Measurements from ENCODE around the gene CNTN4.

DNA sequence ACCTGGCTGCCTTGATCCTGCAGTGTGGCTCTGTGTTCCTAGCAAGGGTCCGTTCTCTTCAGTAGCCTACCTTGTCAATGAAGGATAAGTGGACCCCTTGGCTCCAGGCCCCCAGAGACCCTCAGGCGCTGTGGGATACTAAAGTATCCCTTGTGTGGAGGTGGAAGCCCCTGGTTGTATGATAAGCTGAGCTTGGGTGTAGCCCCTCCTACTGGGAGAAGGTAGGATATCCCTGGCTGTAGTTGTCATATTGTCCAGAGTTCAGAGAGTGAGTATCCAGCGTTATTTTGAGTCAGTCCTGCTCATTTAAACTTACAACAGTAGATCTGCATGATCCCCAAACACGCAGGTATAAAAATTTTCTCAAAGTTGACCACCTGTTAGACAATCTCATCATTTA, 496.8 kb downstream of the CNTN4 start:
- TF ChIP-seq, protein P1, sequence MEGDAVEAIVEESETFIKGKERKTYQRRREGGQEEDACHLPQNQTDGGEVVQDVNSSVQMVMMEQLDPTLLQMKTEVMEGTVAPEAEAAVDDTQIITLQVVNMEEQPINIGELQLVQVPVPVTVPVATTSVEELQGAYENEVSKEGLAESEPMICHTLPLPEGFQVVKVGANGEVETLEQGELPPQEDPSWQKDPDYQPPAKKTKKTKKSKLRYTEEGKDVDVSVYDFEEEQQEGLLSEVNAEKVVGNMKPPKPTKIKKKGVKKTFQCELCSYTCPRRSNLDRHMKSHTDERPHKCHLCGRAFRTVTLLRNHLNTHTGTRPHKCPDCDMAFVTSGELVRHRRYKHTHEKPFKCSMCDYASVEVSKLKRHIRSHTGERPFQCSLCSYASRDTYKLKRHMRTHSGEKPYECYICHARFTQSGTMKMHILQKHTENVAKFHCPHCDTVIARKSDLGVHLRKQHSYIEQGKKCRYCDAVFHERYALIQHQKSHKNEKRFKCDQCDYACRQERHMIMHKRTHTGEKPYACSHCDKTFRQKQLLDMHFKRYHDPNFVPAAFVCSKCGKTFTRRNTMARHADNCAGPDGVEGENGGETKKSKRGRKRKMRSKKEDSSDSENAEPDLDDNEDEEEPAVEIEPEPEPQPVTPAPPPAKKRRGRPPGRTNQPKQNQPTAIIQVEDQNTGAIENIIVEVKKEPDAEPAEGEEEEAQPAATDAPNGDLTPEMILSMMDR (IDR thresholded peaks at IDR 0.05) = no peak
- no peak for TF ChIP-seq POLR2A (IDR thresholded peaks at IDR 0.05)
- no peak for TF ChIP-seq POLR2AphosphoS5 (IDR thresholded peaks at IDR 0.05)

All from gastroesophageal sphincter (tissue), 3 donors.